Measurements from ENCODE around the gene TPRN.

Gene TPRN

DNA sequence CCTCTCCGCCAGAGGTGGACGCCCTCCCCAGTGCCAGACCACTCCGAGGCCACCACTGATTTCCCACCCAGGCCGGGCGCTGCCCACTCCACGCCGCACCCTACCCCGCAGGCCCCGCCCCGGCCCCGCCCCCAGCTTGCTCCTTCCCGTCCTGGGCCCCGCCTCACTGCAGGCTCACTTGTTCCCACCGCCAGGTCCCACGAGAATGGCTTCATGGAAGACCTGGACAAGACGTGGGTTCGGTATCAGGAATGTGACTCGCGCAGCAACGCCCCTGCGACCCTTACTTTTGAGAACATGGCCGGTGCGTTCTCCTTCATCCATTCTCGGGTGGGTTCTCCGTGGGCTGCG lies 37.2 kb downstream of the TPRN start:
- no peak for DNase-seq

GRCh38 chr9:137162505-137163364 lies 37.8 kb downstream of the TPRN start:
- DNase-seq: no peak

- peak in 1 of 58 donors; percentile 54 for DNase-seq
These were observed 38.7 kb downstream of the TPRN start for GRCh38 chr9:137161558-137162486.

GRCh38 chr9:137160716-137161557 lies 39.6 kb downstream of the TPRN start:
- no peak for DNase-seq

DNA sequence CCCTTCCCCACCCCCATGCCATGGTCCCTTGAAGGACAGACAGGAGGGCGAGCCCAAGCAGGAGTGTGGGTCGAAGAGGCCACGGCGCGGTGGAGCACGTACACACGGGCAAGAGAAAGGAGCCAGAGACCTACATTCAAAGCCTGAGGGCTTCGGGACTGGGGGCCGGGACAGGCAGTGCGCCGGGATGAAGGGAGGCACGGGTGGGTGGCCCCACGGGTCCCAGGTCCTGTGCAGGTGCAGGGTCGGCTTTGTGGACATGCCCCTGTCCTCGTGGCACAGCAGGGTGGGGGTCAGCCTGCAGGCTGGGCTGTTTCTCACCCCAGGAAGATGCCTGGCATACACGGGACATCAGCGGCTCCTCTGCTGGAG lies 40.5 kb downstream of the TPRN start:
- no peak for DNase-seq

DNA sequence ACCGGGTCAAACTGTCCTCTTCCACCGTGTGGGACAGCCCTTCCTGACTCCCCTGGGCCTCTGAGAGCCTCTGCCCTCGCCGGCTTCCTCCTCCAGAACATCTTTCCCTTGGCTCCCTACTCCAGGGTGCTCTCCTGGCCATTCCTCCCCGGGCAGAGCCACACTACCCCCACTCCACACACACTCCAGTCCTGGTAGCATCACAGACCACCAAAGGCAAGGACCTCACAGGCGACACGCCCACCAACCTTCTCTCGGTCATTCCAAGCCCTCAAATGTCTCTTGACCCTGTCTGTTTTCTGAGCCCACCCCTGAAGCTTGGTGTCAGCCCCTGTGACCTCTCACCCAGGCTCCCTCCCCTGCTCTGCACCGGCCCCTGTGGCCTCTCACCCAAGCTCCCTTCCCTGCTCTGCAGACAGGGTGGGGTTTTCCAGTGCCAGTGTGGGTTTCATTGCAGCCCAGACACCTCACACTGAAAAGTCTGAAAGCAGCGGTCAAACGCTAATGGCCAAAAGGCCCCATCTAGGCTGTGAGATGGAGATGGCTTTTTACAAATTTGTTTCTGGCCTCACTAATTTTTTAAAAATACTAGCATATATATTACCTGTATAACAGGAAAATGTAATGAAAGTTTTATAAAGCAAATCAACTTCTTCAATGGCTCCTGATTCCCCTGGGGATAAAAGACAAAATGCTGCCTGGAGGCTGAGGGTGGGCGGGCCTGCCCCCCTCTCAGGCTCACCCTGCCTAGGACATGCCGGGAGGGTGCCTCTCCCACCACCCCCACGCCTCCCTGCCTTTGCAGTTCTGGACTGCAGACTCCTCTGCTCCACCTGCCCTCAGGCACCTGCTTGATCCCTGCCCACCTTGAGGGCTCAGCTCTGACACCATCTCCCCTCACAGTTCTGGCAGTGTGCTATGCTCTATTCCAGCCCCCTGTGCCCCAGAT lies 41.2 kb downstream of the TPRN start:
- no peak for DNase-seq

DNA sequence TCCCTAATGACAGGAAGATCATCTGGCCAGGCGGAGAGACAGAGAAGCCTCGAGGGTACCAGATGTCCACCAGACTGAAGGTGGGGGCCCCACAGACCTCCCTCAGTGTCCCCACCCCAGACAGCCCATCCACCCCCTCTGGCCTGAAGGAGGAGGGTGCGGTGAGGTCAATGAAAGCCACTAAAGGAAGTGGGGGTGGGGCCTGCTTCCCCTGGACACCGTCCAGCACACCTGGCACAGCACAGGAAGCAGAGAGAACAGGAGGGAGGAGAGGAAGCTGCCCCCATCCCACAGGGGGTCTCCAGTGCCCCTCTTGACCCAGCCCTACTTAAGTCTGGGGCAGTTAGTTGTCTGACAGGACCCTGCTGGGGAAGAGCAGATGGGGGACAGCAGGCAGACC lies 41.9 kb downstream of the TPRN start:
- no peak for DNase-seq

GRCh38 chr9:137157618-137158415 lies 42.7 kb downstream of the TPRN start:
- DNase-seq: peak in 5 of 58 donors; percentile 21 to 62 (median 42)

DNA sequence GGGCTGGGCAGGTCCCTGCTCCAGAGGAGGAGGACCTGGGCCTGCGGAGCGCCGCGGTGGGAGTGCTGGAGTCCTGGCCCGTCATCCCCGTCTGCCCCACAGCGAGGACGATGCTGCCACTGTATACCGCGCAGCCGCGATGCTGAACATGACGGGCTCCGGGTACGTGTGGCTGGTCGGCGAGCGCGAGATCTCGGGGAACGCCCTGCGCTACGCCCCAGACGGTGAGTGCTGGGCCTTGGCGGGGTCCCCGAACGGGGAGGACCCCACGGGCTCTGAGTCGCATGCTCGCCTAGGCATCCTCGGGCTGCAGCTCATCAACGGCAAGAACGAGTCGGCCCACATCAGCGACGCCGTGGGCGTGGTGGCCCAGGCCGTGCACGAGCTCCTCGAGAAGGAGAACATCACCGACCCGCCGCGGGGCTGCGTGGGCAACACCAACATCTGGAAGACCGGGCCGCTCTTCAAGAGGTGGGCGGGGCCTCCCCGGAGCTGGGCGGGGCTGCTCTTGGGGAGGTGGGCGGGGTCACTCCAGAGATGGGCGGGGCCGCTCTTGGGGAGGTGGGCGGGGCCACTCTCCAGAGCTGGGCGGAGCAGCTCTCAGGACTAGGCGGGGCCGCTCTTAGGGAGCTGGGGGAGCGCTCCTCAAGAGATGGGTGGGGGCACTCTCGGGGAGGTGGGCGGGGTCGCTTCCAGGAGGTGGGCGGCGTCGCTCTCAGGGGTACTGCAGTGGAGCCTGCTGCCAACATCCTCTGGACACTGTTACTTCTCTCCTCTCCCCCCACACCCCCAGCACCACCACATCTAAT lies 43.8 kb downstream of the TPRN start:
- DNase-seq: peak in 12 of 58 donors; percentile 11 to 64 (median 36)

DNA sequence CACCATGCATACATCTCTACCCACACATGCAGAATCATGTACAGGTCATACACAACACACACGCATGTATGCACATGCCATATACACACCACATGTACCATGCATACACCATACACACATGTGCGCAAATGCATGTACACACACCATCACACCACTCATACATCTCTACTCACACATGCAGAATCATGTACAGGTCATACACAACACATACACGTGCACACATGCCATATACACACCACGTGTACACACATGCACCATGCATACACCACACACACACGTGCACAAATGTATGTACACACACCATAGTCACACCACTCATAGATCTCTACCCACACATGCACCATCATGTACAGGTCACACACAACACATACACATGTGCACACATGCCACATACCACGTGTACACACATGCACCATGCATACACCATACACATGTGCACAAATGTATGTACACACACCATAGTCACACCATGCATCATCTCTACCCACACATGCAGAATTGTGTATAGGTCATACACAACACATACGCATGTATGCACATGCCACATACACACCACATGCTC lies 47.6 kb downstream of the TPRN start:
- no peak for DNase-seq

- peak in 4 of 58 donors; percentile 25 to 51 (median 37) for DNase-seq
These were observed 49.7 kb downstream of the TPRN start for GRCh38 chr9:137150617-137151457.

DNA sequence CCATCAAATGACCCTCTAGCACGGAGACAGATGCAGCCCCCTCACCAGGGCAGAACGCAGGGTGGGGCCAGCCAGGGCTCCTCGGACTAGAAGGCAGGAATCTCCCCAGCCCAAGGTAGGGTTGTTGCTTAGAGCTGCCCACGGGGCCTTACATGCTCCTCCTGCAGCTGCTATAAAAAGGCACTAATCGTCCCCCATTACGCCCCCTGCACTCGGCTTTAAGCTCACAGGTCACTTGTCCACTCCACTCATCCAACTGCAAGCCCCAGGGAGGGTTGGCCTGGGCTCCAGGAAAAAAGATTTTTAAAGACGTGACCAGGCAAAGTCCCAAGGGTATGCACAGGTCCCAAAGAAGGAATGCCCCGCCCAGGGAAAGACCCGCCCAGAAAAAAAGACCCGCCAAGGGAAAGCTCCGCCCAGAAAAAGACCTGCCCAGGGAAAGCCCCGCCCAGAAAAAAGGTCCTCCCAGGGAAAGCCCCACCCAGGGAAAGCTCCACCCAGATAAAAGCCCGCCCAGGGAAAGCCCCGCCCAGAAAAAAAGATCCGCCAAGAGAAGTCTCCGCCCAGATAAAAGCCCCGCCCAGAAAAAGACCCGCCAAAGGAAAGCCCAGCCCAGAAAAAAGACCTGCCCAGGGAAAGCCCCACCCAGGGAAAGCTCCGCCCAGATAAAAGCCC lies 50.5 kb downstream of the TPRN start:
- DNase-seq: no peak

GRCh38 chr9:137149363-137149762 lies 51.2 kb downstream of the TPRN start:
- no peak for DNase-seq

- DNase-seq: no peak
These were observed 51.9 kb downstream of the TPRN start for GRCh38 chr9:137148661-137149060.

GRCh38 chr9:137148242-137148641 lies 52.3 kb downstream of the TPRN start:
- no peak for DNase-seq

- no peak for DNase-seq
These were observed 52.8 kb downstream of the TPRN start for GRCh38 chr9:137147793-137148160.
